ENCODE data around the gene KCNH5.

- TF ChIP-seq, protein P1, sequence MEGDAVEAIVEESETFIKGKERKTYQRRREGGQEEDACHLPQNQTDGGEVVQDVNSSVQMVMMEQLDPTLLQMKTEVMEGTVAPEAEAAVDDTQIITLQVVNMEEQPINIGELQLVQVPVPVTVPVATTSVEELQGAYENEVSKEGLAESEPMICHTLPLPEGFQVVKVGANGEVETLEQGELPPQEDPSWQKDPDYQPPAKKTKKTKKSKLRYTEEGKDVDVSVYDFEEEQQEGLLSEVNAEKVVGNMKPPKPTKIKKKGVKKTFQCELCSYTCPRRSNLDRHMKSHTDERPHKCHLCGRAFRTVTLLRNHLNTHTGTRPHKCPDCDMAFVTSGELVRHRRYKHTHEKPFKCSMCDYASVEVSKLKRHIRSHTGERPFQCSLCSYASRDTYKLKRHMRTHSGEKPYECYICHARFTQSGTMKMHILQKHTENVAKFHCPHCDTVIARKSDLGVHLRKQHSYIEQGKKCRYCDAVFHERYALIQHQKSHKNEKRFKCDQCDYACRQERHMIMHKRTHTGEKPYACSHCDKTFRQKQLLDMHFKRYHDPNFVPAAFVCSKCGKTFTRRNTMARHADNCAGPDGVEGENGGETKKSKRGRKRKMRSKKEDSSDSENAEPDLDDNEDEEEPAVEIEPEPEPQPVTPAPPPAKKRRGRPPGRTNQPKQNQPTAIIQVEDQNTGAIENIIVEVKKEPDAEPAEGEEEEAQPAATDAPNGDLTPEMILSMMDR (IDR thresholded peaks at IDR 0.05): no peak
- no peak for TF ChIP-seq POLR2A (IDR thresholded peaks at IDR 0.05)
Observed at GRCh38 chr14:63011623-63012022, 33.6 kb downstream of the KCNH5 start.
